PC-9 (cell line): ENCODE measurements around the gene LINGO3. TPM values are rescaled to one million over a fixed set of nuclear protein-coding genes. Genes with fewer than 3 reads are reported as not detected.

Experiments
- BruUV-seq: library from RNA; stranded (reverse); fragments of 400-500 nt; replicated peaks from 2 replicates; lab custom pipeline; 2021; lab: Mats Ljungman, UMichigan
- CTCF ChIA-PET: fragments of 300-600 bp; sonication (Branson Sonifier 250); formaldehyde crosslinking; loops from one replicate; lab custom pipeline; 2022; ENCODE audit warnings: antibody characterized with exemption; lab: Charles Lee
- POLR2A ChIA-PET: fragments of 300-600 bp; sonication (Branson Sonifier 250); formaldehyde crosslinking; loops from one replicate; lab custom pipeline; 2022; ENCODE audit warnings: antibody characterized with exemption; ENCODE audit not compliant: unreplicated experiment; lab: Charles Lee
- DNase-seq, 2 experiments: peaks; one replicate each; pipeline versions ENCODE4 v3.0.0 to v3.0.0-alpha.2; 2015 to 2022; ENCODE audit warnings: mixed read lengths in 1 of 2
- H2AFZ ChIP-seq: fragments of 200-600 bp; sonication (generic); 2 replicates; pipeline ENCODE4 v1.8.1; 2017; ENCODE audit warnings: antibody characterized with exemption
- H3F3A ChIP-seq: fragments of 200-600 bp; sonication (generic); 2 replicates; pipeline ENCODE4 v1.8.1; 2017; ENCODE audit warnings: antibody characterized with exemption, mild to moderate bottlenecking, low read depth; ENCODE audit not compliant: insufficient read depth
- H3K27ac ChIP-seq: fragments of 200-600 bp; sonication (generic); 2 replicates; pipeline ENCODE4 v1.6.1; 2016; ENCODE audit warnings: mixed run types
- H3K27me3 ChIP-seq: fragments of 200-600 bp; sonication (generic); 2 replicates; pipeline ENCODE4 v1.6.1; 2016; ENCODE audit warnings: low read depth, mixed run types; ENCODE audit not compliant: insufficient read depth
- H3K36me3 ChIP-seq: fragments of 200-600 bp; sonication (generic); 2 replicates; pipeline ENCODE4 v1.6.1; 2016; ENCODE audit warnings: low read depth, mixed run types
- H3K4me1 ChIP-seq: fragments of 200-600 bp; sonication (generic); replicated peaks from 2 replicates; pipeline ENCODE4 v1.6.1; 2016; ENCODE audit warnings: mixed run types; ENCODE audit not compliant: insufficient read depth
- H3K4me2 ChIP-seq: fragments of 200-600 bp; sonication (generic); 2 replicates; pipeline ENCODE4 v1.6.1; 2017; ENCODE audit warnings: mixed run types
- H3K4me3 ChIP-seq: fragments of 200-600 bp; sonication (generic); 2 replicates; pipeline ENCODE4 v1.6.1; 2016; ENCODE audit warnings: mixed run types
- H3K79me2 ChIP-seq: fragments of 200-600 bp; sonication (generic); 2 replicates; pipeline ENCODE4 v1.6.1; 2017; ENCODE audit warnings: low read depth, mixed run types
- H3K9me2 ChIP-seq: fragments of 200-600 bp; sonication (generic); 2 replicates; pipeline ENCODE4 v1.8.1; 2017; ENCODE audit warnings: mild to moderate bottlenecking; ENCODE audit not compliant: insufficient read depth
- H3K9me3 ChIP-seq: fragments of 200-600 bp; sonication (generic); 2 replicates; pipeline ENCODE4 v1.8.1; 2016; ENCODE audit warnings: low read depth; ENCODE audit not compliant: insufficient read depth
- H4K20me1 ChIP-seq: fragments of 200-600 bp; sonication (generic); 2 replicates; pipeline ENCODE4 v1.8.1; 2017; ENCODE audit not compliant: insufficient read depth
- CTCF ChIP-seq: fragments of 200-600 bp; sonication (generic); conservative IDR thresholded peaks from 2 replicates; pipeline ENCODE4 v1.6.1; 2017; ENCODE audit warnings: mixed run types, antibody characterized with exemption, mild to moderate bottlenecking, moderate library complexity
- EZH2 ChIP-seq: fragments of 200-600 bp; sonication (generic); IDR thresholded peaks from 2 replicates; pipeline ENCODE4 v1.8.0; 2017; ENCODE audit warnings: antibody characterized with exemption, low read depth
- intact Hi-C: fragments of 100-400 bp; cut with micrococcal nuclease; formaldehyde crosslinking; loops from one replicate; pipeline ENCODE4 v1.10.0; 2022; ENCODE audit not compliant: unreplicated experiment
- total RNA-seq: library from RNA; stranded (reverse); gene quantifications from 2 replicates; pipeline ENCODE4 v1.2.3, GENCODE V29; 2021

LINGO3 gene
- total RNA-seq, 1 experiment from 2014 or later: not detected

- Histone ChIP-seq H2AFZ (no peak overlapping the region), H3K4me1 (no peaks in the 10 kb centered on the region), H3K9me3 (no peaks in the 10 kb centered on the region), H3K27me3 (no peaks in the 10 kb centered on the region), H3K36me3 (no peaks in the 10 kb centered on the region), H4K20me1 (no peaks in the 10 kb centered on the region), H3K4me2 (no peak overlapping the region), H3K4me3 (no peak overlapping the region), H3K79me2 (no peaks in the 10 kb centered on the region), H3K27ac (no peak overlapping the region), H3F3A (no peaks in the 10 kb centered on the region), H3K9me2 (no peaks in the 10 kb centered on the region)
- no TSS peak for BruUV-seq
- intact Hi-C loops: no loop called here
- no peak for DNase-seq
- CTCF ChIA-PET: no interaction called here
- TF ChIP-seq EZH2 (no peak), CTCF (no peak)
- POLR2A ChIA-PET: no interaction called here
Measured at GRCh38 chr19:2288338-2288817, 19.6 kb downstream of the LINGO3 start.

GRCh38 chr19:2287585-2288337 lies 20.2 kb downstream of the LINGO3 start:
- Histone ChIP-seq H3K27ac (no peak overlapping the region), H3K4me2 (no peak overlapping the region), H3K4me1 (no peaks in the 10 kb centered on the region), H3K36me3 (no peaks in the 10 kb centered on the region), H3F3A (no peaks in the 10 kb centered on the region), H3K4me3 (no peak overlapping the region), H3K9me3 (no peaks in the 10 kb centered on the region), H3K27me3 (no peaks in the 10 kb centered on the region), H2AFZ (no peak overlapping the region), H3K79me2 (no peaks in the 10 kb centered on the region), H3K9me2 (no peaks in the 10 kb centered on the region), H4K20me1 (no peaks in the 10 kb centered on the region)
- POLR2A ChIA-PET: no interaction called here
- TF ChIP-seq CTCF: no peak
- no peak for TF ChIP-seq EZH2
- no TSS peak for BruUV-seq
- CTCF ChIA-PET: no interaction called here
- no peak for DNase-seq
- intact Hi-C loops: no loop called here

- ChIA-PET POLR2A (no interaction called here), CTCF (no interaction called here)
- Histone ChIP-seq H3K4me1 (no peaks in the 10 kb centered on the region), H3F3A (no peaks in the 10 kb centered on the region), H2AFZ (no peak overlapping the region), H3K9me3 (no peaks in the 10 kb centered on the region), H3K27ac (no peak overlapping the region), H3K4me3 (no peak overlapping the region), H3K36me3 (no peaks in the 10 kb centered on the region), H3K27me3 (no peaks in the 10 kb centered on the region), H3K4me2 (no peak overlapping the region), H3K9me2 (no peaks in the 10 kb centered on the region), H4K20me1 (no peaks in the 10 kb centered on the region), H3K79me2 (no peaks in the 10 kb centered on the region)
- DNase-seq: no peak
- intact Hi-C loops: no loop called here
- BruUV-seq: no TSS peak
- TF ChIP-seq EZH2 (no peak), CTCF (no peak)
Measured at GRCh38 chr19:2286402-2287140, 21.4 kb downstream of the LINGO3 start.
